HuH-7.5 (cell line): Measurements from ENCODE around the gene LRMDA.

Source experiments
- DNase-seq: peaks from one replicate; pipeline ENCODE4 v3.0.0; 2011; ENCODE audit warnings: low spot score

LRMDA gene

GRCh38 chr10:76086761-76087639 lies 655.6 kb downstream of the LRMDA start:
- peak; percentile 52 for DNase-seq

DNA sequence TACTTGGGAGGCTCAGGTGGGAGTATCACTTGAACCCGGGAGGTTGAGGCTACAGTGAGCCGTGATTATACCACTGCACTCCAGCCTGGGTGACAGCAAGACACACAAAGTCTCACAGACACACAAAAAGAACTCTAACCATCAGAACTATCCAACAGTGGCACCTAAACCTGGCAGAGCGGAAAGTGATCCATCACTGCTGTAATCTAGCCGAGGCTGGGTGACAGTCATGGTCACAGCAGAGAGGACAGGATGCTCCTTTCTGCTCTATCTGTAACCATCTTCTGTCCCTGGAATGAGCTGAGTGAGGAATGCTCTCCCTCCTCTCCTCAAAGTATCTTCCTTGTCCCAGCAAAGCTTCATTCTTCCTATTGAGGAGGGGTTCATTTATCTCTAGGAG lies 656.6 kb downstream of the LRMDA start:
- no peak for DNase-seq

DNA sequence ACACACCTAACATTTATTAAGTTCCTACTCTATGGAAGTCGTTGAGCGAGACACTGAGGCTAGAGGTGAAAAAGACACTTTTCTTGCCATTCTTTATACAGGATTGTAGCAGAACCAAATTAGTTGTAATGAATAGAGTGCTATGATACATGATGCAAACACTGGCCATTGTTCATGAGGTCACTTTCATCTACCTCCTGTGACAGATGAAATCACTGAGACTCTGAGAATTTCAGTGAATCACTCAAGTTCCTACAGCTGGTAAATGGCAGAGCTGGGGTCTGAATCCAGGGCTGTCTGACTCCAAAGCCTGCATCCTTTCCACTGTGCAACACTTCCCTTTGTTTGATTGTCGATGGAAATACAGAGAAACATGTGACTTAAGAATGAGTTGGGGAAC lies 657.6 kb downstream of the LRMDA start:
- DNase-seq = no peak

- DNase-seq = no peak
Observed at GRCh38 chr10:76089556-76090180, 658.2 kb downstream of the LRMDA start.

GRCh38 chr10:76091926-76092325 lies 660.5 kb downstream of the LRMDA start:
- DNase-seq = no peak

- no peak for DNase-seq
Observed at GRCh38 chr10:76106611-76107010, 675.2 kb downstream of the LRMDA start.

- no peak for DNase-seq
Observed at GRCh38 chr10:76108563-76109359, 677.3 kb downstream of the LRMDA start.

GRCh38 chr10:76111404-76111803 lies 680.0 kb downstream of the LRMDA start:
- no peak for DNase-seq

DNA sequence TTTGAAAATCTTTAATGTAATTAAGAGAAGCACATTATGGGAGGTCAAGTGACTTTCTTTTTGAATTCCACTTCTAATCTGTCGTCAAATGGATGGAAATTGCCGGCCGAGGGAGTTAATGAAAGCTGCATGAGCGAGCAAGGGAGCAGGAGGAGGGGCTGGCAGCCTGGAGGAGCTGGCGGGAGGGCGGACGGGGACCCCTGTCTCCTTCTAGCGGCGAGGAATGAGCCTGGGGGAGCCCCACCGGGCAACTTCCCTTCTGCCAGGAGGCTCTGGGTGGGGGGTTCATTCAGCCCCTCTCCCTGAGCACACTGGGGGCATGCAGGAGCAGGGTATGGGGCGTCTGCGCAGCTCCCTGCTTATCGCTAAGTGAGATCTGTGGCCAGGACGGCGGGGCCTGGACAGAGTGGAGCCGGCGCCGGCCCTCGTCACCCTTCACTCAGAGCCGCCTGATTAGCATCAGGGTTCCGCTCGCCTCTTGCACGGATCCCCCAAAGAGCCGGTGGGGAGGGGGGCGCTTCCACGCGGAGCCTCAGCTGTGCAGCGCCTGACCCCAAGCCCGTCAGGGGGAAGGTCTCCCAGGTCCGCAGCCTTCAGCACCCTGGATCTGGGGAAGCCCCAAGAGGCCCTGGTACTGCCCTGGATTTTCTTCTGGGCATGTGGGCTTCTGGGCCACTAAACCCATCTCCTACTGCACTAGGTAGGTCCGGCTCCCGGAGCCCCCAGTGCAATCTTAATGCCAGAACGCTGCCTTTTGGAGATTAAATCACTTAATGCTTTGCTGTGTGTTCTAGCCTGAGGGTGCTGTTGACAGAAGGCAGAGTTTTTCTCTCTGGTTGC lies 680.8 kb downstream of the LRMDA start:
- DNase-seq = no peak

DNA sequence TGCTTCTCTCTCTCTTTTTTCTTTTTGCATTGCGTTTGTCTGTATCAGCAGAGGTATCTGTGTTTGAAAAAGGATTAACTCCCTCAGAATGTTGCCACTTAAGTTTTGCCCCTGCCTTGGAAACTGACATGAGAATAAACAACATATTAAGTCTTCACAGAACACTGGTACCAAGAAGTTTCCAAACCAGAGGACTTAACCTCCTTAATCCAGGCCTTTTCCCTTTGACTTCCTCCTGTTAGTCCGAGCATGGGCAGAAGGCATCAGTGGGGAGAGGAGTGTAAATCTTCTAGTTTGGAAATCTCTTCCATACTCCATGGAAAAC lies 681.4 kb downstream of the LRMDA start:
- no peak for DNase-seq

GRCh38 chr10:76113952-76114351 lies 682.5 kb downstream of the LRMDA start:
- DNase-seq = no peak

GRCh38 chr10:76114581-76115001 lies 683.2 kb downstream of the LRMDA start:
- no peak for DNase-seq

- DNase-seq = no peak
Observed at GRCh38 chr10:76115131-76115470, 683.7 kb downstream of the LRMDA start.

DNA sequence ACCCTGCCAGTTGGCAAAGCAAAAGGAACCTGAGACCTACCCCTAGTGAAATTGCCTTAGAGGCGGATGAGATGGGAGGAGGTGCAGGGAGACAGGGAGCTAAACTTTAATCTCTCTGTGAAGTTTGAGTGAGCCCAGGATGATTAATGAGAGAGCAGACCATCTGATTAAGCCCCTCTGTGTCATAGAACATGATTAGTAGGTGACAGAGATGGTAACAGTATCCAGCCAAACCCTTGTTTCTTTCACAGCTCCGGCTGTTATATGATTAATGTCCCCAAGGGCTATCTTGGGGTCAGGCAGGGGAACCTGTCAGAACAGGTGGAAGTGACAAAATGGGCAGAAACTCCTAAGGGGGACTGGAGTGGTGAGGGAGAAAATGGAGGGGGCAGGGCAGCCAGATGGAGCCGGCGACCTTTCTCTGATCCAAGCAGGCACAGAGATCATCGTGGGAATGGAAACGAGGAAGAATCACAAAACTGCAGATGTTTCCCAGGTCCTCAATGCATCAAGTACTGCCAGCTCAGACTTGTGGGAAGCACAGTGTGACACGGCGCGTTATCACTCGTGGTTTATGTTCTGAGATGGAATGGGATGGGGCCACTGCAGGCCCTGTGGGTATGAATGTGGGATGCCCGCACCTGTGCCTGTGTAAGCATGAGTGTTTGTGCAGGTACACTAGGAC lies 684.2 kb downstream of the LRMDA start:
- no peak for DNase-seq

- no peak for DNase-seq
Observed at GRCh38 chr10:76116523-76116922, 685.1 kb downstream of the LRMDA start.

GRCh38 chr10:76117949-76118348 lies 686.5 kb downstream of the LRMDA start:
- DNase-seq = no peak

DNA sequence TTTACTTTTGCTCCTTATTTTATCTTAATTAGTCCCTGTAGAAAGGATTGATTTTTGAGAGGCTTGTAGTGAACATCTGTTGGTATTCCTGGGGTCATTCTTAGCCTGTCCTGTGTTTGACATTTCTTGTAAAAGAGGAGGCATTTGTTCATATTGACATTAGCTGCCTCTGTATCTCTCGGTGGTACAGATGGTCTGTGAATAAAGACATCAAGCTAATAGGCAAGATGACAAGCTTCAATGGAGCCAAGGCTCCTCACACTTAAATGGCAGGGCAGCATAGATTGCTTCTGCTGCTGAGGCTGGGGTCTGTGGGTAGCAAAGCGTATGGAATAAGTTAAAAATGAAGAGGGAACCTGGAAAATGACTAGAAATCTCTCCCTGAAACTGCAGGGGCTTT lies 687.6 kb downstream of the LRMDA start:
- no peak for DNase-seq

GRCh38 chr10:76119515-76119914 lies 688.1 kb downstream of the LRMDA start:
- DNase-seq = no peak

DNA sequence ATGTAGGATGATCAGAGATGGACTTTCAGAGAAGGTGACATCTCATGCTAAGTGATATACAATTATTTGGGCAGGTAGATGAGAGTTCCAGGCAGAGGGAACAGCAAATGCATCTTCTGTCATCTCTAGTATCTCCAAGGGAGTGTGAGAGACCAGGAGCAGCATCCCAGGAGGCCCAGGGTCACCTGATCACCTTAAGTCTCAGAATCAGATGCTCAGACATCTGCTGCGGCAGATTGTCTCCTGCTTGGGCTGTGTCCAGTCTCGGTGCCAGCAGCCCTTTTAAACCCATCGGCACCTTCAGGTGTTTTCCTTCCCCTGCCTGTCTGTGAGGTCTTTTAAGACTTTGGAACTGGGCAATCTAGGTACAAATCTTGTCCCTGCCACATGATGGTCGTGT lies 690.6 kb downstream of the LRMDA start:
- DNase-seq = no peak

DNA sequence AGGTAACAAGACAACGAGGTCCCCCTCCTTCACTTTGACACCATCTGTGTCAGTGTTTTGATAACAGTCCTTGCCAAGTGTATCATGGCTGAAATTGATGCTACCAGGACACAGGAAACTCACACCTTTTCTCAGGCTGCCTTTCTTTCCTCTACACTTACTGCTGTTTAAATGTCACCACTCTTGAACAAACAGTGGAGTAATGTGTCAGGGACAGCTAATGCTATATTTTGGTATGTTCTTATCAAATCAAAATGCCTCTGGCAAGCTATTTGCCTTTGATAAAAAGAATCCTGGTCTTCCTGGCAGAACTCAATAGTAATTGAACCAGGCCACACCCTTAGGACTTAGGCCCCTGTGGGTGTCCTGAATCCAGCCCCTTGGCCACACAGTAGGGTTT lies 692.9 kb downstream of the LRMDA start:
- no peak for DNase-seq

DNA sequence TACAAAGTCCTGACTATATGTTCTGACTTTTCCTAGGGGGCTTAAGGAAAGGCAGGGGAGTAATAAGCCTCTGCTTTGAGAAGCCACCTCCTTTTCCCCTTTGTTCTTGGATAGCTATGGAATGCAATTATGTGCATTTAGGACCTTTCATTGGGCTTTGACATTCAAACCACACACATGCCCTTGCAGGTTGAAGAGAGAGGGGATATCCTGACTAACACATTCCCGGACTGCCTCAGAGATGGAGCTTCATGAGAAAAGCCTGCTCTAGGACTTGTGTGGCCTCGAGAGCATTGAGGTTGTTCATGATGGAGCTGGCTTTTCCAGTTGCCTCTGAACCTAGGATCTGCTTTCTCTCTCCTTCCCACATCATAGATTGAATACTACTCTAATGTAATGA lies 694.5 kb downstream of the LRMDA start:
- DNase-seq = no peak
